ENCODE results near the gene JMJD8.

The JMJD8 gene, protein sequence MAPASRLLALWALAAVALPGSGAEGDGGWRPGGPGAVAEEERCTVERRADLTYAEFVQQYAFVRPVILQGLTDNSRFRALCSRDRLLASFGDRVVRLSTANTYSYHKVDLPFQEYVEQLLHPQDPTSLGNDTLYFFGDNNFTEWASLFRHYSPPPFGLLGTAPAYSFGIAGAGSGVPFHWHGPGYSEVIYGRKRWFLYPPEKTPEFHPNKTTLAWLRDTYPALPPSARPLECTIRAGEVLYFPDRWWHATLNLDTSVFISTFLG

GRCh38 chr16:684071-684794 lies at the start of gene JMJD8:
Gene JMJD8, minus strand, starts transcription at chr16:684334. Its CDS starts 15 bp downstream, at chr16:684319.
- peak within 1 kb of the TSS; percentile 38; the same call in 1 of the 2 replicates for H3K27ac ChIP-seq (ENCODE audit: low read depth, low read length)
- H3F3A ChIP-seq (ENCODE audit: insufficient read depth): peaks cover 4% of the 10 kb centered on the region; the same call in 1 of the 2 replicates
- H3K9me3 ChIP-seq (ENCODE audit: insufficient read depth, low read length): no peaks in the 10 kb centered on the region
- peaks cover 23% of the 10 kb centered on the region; the same call in 1 of the 2 replicates for H3K79me2 ChIP-seq (ENCODE audit: insufficient read depth, low read length)
- TF ChIP-seq, protein P1, sequence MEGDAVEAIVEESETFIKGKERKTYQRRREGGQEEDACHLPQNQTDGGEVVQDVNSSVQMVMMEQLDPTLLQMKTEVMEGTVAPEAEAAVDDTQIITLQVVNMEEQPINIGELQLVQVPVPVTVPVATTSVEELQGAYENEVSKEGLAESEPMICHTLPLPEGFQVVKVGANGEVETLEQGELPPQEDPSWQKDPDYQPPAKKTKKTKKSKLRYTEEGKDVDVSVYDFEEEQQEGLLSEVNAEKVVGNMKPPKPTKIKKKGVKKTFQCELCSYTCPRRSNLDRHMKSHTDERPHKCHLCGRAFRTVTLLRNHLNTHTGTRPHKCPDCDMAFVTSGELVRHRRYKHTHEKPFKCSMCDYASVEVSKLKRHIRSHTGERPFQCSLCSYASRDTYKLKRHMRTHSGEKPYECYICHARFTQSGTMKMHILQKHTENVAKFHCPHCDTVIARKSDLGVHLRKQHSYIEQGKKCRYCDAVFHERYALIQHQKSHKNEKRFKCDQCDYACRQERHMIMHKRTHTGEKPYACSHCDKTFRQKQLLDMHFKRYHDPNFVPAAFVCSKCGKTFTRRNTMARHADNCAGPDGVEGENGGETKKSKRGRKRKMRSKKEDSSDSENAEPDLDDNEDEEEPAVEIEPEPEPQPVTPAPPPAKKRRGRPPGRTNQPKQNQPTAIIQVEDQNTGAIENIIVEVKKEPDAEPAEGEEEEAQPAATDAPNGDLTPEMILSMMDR (IDR thresholded peaks at IDR 0.05; ENCODE audit: insufficient read depth, low read length, poor library complexity, severe bottlenecking): no peak
- TF ChIP-seq EZH2phosphoT487 (conservative IDR thresholded peaks at IDR 0.05; ENCODE audit: low read length): no peak
- peak within 1 kb of the TSS; percentile 58 for H3K9ac ChIP-seq (ENCODE audit: low read length)
- no peaks in the 10 kb centered on the region for H3K9me2 ChIP-seq (replicated peaks; ENCODE audit: insufficient read depth, low read length)
- H4K20me1 ChIP-seq (ENCODE audit: low read depth, low read length): no peaks in the 10 kb centered on the region
- H3K27me3 ChIP-seq (ENCODE audit: low read length): no peaks in the 10 kb centered on the region
- peak within 1 kb of the TSS; percentile 55 for H3K4me3 ChIP-seq (ENCODE audit: insufficient read depth, low read length, poor library complexity, severe bottlenecking)
- peak within 1 kb of the TSS; percentile 64 for H3K4me2 ChIP-seq (ENCODE audit: low read depth, low read length, poor library complexity, severe bottlenecking)
- no peaks in the 10 kb centered on the region for H3K36me3 ChIP-seq (ENCODE audit: low read length)
- H2AFZ ChIP-seq (ENCODE audit: low read depth, low read length, severe bottlenecking): no peak within 1 kb of the TSS

DNA sequence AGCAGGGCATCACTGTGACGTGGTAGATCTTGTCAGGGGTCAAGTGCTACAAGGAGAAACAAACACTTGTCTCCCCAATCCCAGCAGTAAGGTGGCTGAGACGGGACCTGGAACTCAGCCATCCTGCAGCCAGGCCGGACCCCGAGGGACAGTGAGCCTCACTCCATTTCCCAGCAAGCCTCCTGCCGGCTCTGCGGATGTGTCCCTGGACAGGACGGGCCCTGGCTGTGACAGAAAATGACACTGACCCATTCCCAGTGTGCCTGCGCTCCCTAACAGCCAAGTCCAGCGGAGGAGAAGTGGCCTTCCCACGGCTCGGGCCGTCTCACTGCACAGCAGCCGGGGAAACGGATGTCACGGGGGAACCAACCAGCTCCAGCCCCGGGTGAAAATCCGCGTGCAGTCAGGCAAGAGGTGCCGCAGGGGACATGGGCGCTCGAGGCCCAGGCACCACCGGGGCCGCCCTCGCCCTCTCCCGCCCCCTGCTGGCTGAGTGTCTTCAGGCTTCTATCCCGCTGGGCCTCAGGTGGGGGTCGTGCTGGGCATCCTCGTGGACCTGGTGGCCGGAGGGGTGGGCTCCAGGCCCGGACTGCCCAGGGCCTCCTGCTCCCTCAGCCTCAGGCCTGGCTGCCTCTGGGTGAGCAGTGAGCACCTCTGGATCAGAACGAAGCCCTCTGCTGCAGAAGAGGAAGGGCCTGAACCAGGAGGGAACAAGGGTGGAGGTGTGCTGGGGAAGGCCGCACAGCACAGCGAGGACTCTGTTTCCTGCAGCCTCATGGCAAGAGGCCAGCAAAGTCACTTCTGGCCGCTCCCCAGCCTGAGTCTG lies 49.5 kb upstream of the JMJD8 start:
- H3K9me3 ChIP-seq (ENCODE audit: insufficient read depth, low read length): no peaks in the 10 kb centered on the region
- peaks cover 17% of the 10 kb centered on the region for H3F3A ChIP-seq (ENCODE audit: insufficient read depth)
- no peaks in the 10 kb centered on the region for H3K9me2 ChIP-seq (replicated peaks; ENCODE audit: insufficient read depth, low read length)
- no peaks in the 10 kb centered on the region for H3K36me3 ChIP-seq (ENCODE audit: low read length)
- H3K4me3 ChIP-seq (ENCODE audit: insufficient read depth, low read length, poor library complexity, severe bottlenecking): no peak overlapping the region
- no peak overlapping the region for H2AFZ ChIP-seq (ENCODE audit: low read depth, low read length, severe bottlenecking)
- no peak overlapping the region for H3K4me2 ChIP-seq (ENCODE audit: low read depth, low read length, poor library complexity, severe bottlenecking)
- no peaks in the 10 kb centered on the region for H3K27me3 ChIP-seq (ENCODE audit: low read length)
- H3K79me2 ChIP-seq (ENCODE audit: insufficient read depth, low read length): no peaks in the 10 kb centered on the region
- no peak overlapping the region for H3K27ac ChIP-seq (ENCODE audit: low read depth, low read length)
- no peak overlapping the region for H3K9ac ChIP-seq (ENCODE audit: low read length)
- TF ChIP-seq, protein P1 (IDR thresholded peaks at IDR 0.05; ENCODE audit: insufficient read depth, low read length, poor library complexity, severe bottlenecking): peak; percentile 72
- TF ChIP-seq EZH2phosphoT487 (conservative IDR thresholded peaks at IDR 0.05; ENCODE audit: low read length): no peak
- H4K20me1 ChIP-seq (ENCODE audit: low read depth, low read length): no peaks in the 10 kb centered on the region

- Histone ChIP-seq H3K27me3 (ENCODE audit: low read length) (no peaks in the 10 kb centered on the region), H3K9ac (ENCODE audit: low read length) (no peak overlapping the region), H3K79me2 (ENCODE audit: insufficient read depth, low read length) (no peaks in the 10 kb centered on the region), H3K4me3 (ENCODE audit: insufficient read depth, low read length, poor library complexity, severe bottlenecking) (no peak overlapping the region), H2AFZ (ENCODE audit: low read depth, low read length, severe bottlenecking) (no peak overlapping the region), H3K4me2 (ENCODE audit: low read depth, low read length, poor library complexity, severe bottlenecking) (no peak overlapping the region), H3K9me2 (replicated peaks; ENCODE audit: insufficient read depth, low read length) (no peaks in the 10 kb centered on the region), H3K9me3 (ENCODE audit: insufficient read depth, low read length) (no peaks in the 10 kb centered on the region), H4K20me1 (ENCODE audit: low read depth, low read length) (no peaks in the 10 kb centered on the region), H3K27ac (ENCODE audit: low read depth, low read length) (no peak overlapping the region), H3K36me3 (ENCODE audit: low read length) (no peaks in the 10 kb centered on the region), H3F3A (ENCODE audit: insufficient read depth) (peaks cover 12% of the 10 kb centered on the region)
- TF ChIP-seq, protein P1 (IDR thresholded peaks at IDR 0.05; ENCODE audit: insufficient read depth, low read length, poor library complexity, severe bottlenecking): no peak
- TF ChIP-seq EZH2phosphoT487 (conservative IDR thresholded peaks at IDR 0.05; ENCODE audit: low read length): no peak
These were observed 48.8 kb upstream of the JMJD8 start for GRCh38 chr16:732936-733335.

All from SU-DHL-6 (cell line).